ENCODE measurements around the gene KHK.

The KHK gene

DNA sequence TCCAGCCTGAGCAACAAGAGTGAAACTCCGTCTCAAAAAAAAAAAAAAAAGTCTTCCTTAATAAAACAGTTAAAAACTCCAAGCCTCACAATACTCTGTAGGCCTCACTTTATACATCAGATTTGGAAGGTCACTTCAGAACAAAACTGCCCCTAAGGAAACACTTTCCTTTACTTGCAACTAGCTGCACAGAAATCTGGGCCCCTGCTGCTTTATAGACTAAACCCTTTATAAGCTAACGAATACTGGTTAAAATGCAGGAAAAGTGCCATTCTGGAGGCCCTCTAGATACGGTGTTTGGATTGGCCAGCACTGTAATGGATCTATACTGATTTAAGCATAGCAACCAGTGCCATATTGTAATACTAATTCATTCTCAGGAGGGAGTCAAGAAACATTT, 38.5 kb downstream of the KHK start:
- peaks cover 11% of the 10 kb centered on the region for H3K4me1 ChIP-seq (ENCODE audit: insufficient read depth, low read length)
- H3K27me3 ChIP-seq (ENCODE audit: control insufficient read depth in 1 of 2, insufficient read depth in 2 of 2, low read length in 2 of 2): no peaks in the 10 kb centered on the region
- H3K9ac ChIP-seq (ENCODE audit: low read length): no peak overlapping the region
- no peak overlapping the region for H3K27ac ChIP-seq (ENCODE audit: low read depth, low read length)
- peaks cover 7% of the 10 kb centered on the region for H3K36me3 ChIP-seq (ENCODE audit: insufficient read depth, low read length)
- no peaks in the 10 kb centered on the region for H3K9me3 ChIP-seq (ENCODE audit: low read length)
- H3K4me3 ChIP-seq (ENCODE audit: low read depth in 1 of 2, low read length in 2 of 2): no peak overlapping the region

GRCh38 chr2:27126252-27126710, 39.7 kb downstream of the KHK start:
- Histone ChIP-seq H3K36me3 (ENCODE audit: insufficient read depth, low read length) (peaks cover 18% of the 10 kb centered on the region), H3K9ac (ENCODE audit: low read length) (no peak overlapping the region), H3K4me1 (ENCODE audit: insufficient read depth, low read length) (peaks cover 11% of the 10 kb centered on the region), H3K27me3 (ENCODE audit: control insufficient read depth in 1 of 2, insufficient read depth in 2 of 2, low read length in 2 of 2) (no peaks in the 10 kb centered on the region), H3K4me3 (ENCODE audit: low read depth in 1 of 2, low read length in 2 of 2) (no peak overlapping the region), H3K9me3 (ENCODE audit: low read length) (no peaks in the 10 kb centered on the region), H3K27ac (ENCODE audit: low read depth, low read length) (no peak overlapping the region)

DNA sequence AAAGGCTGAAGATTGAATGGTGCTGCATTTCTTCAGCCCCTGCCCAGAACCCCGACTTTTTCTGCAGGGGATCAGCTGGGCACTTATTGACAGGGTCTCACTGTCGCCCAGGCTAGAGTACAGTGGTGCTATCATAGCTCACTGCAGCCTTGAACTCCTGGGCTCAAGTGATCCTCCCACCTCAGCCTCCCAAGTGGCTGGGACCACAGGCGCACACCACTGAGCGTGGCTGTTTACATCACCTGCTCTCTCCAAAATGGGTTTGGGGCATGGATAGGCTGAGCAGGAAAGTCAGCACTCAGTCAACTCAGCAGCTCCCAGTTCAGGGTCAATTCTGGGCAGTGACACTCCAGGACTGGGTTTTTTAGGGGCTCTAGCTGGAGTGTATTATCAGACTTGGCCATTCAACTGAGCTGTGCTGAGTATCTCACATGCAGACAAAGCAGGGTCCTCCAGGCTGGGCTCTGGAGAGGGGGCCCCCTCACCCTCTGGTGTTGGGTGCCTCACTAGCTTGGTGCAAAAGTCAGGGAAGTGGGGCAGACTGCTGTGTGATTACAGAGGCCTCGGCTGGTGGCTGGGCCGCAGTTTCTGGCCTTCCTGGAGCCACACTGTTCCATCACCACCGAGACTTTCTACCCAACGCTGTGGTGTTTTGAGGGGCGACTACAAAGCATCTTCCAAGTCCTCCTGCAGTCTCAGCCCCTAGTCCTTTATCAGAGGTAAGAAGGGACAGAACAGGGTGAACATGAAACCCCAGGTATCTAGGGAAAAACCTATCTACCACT, 41.5 kb downstream of the KHK start:
- H3K27ac ChIP-seq (ENCODE audit: low read depth, low read length): no peak overlapping the region
- H3K4me1 ChIP-seq (ENCODE audit: insufficient read depth, low read length): peaks cover 14% of the 10 kb centered on the region
- H3K9ac ChIP-seq (ENCODE audit: low read length): no peak overlapping the region
- no peaks in the 10 kb centered on the region for H3K27me3 ChIP-seq (ENCODE audit: control insufficient read depth in 1 of 2, insufficient read depth in 2 of 2, low read length in 2 of 2)
- H3K9me3 ChIP-seq (ENCODE audit: low read length): no peaks in the 10 kb centered on the region
- H3K4me3 ChIP-seq (ENCODE audit: low read depth in 1 of 2, low read length in 2 of 2): no peak overlapping the region
- peaks cover 26% of the 10 kb centered on the region for H3K36me3 ChIP-seq (ENCODE audit: insufficient read depth, low read length)

- Histone ChIP-seq H3K4me1 (ENCODE audit: insufficient read depth, low read length) (peaks cover 15% of the 10 kb centered on the region), H3K27me3 (ENCODE audit: control insufficient read depth in 1 of 2, insufficient read depth in 2 of 2, low read length in 2 of 2) (no peaks in the 10 kb centered on the region), H3K27ac (ENCODE audit: low read depth, low read length) (no peak overlapping the region), H3K9ac (ENCODE audit: low read length) (no peak overlapping the region), H3K4me3 (ENCODE audit: low read depth in 1 of 2, low read length in 2 of 2) (no peak overlapping the region), H3K36me3 (ENCODE audit: insufficient read depth, low read length) (peaks cover 26% of the 10 kb centered on the region), H3K9me3 (ENCODE audit: low read length) (no peaks in the 10 kb centered on the region)
Measured at GRCh38 chr2:27128668-27129571, 42.3 kb downstream of the KHK start.

- H3K9me3 ChIP-seq (ENCODE audit: low read length): no peaks in the 10 kb centered on the region
- H3K36me3 ChIP-seq (ENCODE audit: insufficient read depth, low read length): peaks cover 26% of the 10 kb centered on the region
- no peaks in the 10 kb centered on the region for H3K27me3 ChIP-seq (ENCODE audit: control insufficient read depth in 1 of 2, insufficient read depth in 2 of 2, low read length in 2 of 2)
Measured at GRCh38 chr2:27130396-27130795, 43.8 kb downstream of the KHK start.

GRCh38 chr2:27131429-27131828, 44.9 kb downstream of the KHK start:
- Histone ChIP-seq H3K4me1 (ENCODE audit: insufficient read depth, low read length) (peaks cover 13% of the 10 kb centered on the region), H3K27me3 (ENCODE audit: control insufficient read depth in 1 of 2, insufficient read depth in 2 of 2, low read length in 2 of 2) (no peaks in the 10 kb centered on the region), H3K9me3 (ENCODE audit: low read length) (no peaks in the 10 kb centered on the region), H3K27ac (ENCODE audit: low read depth, low read length) (no peak overlapping the region), H3K9ac (ENCODE audit: low read length) (no peak overlapping the region), H3K4me3 (ENCODE audit: low read depth in 1 of 2, low read length in 2 of 2) (no peak overlapping the region), H3K36me3 (ENCODE audit: insufficient read depth, low read length) (peaks cover 26% of the 10 kb centered on the region)

More at GRCh38 chr2:27130396-27130795, 43.8 kb downstream of the KHK start:
- Histone ChIP-seq H3K4me3 (ENCODE audit: low read depth in 1 of 2, low read length in 2 of 2) (no peak overlapping the region), H3K4me1 (ENCODE audit: insufficient read depth, low read length) (peaks cover 13% of the 10 kb centered on the region), H3K27ac (ENCODE audit: low read depth, low read length) (no peak overlapping the region), H3K9ac (ENCODE audit: low read length) (no peak overlapping the region)

DNA sequence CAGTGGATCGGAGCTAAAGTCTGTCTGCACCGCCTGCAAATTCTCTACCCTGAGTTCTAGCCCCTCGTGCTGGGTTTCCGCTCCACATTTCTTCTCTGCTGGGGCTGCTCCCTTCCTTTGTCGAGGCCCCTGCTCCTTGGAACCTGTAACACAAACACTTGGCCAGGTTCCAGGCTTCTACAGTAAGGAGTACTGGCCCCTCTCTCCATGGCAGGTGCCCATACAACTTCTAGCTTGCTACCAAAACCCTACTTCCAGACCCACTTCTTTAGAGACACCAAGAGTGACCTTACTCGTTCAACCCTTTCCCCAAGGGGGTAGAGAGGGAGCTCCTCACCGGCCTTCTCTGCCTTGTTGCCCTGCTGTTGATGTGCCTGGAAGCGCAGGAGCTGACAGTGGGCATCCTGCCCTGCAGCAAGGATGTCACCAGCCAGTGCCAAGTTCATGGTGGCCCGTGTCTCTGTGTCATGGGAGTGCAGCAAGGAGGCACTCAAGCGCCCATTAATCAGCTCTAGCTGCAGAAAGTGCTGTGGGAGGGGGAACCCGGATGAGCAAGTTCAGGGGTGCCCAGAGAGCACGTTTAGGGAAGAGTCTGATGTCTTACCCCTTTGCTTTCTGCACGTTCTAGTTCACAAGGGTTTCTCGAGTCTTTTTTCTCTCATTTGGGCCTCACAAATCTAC, 46.8 kb downstream of the KHK start:
- Histone ChIP-seq H3K27ac (ENCODE audit: low read depth, low read length) (peak overlapping the region; percentile 9), H3K27me3 (ENCODE audit: control insufficient read depth in 1 of 2, insufficient read depth in 2 of 2, low read length in 2 of 2) (no peaks in the 10 kb centered on the region), H3K9ac (ENCODE audit: low read length) (peak overlapping the region; percentile 31)

GRCh38 chr2:27133905-27134780, 47.6 kb downstream of the KHK start, which contains the start of gene PREB:
Gene PREB, minus strand, starts transcription at chr2:27134636. Its CDS starts 215 bp downstream, at chr2:27134421.
- peak within 1 kb of the TSS; percentile 31 for H3K9ac ChIP-seq (ENCODE audit: low read length)
- H3K36me3 ChIP-seq (ENCODE audit: insufficient read depth, low read length): peaks cover 26% of the 10 kb centered on the region
- H3K27ac ChIP-seq (ENCODE audit: low read depth, low read length): peak within 1 kb of the TSS; percentile 94
- H3K4me1 ChIP-seq (ENCODE audit: insufficient read depth, low read length): peaks cover 13% of the 10 kb centered on the region
- no peaks in the 10 kb centered on the region for H3K9me3 ChIP-seq (ENCODE audit: low read length)
- H3K4me3 ChIP-seq (ENCODE audit: low read depth in 1 of 2, low read length in 2 of 2): peak within 1 kb of the TSS; percentile 67 to 90
- H3K27me3 ChIP-seq (ENCODE audit: control insufficient read depth in 1 of 2, insufficient read depth in 2 of 2, low read length in 2 of 2): no peaks in the 10 kb centered on the region

More for the DNA sequence above, 46.8 kb downstream of the KHK start:
- Histone ChIP-seq H3K4me3 (ENCODE audit: low read depth in 1 of 2, low read length in 2 of 2) (peak overlapping the region; percentile 30 to 67), H3K36me3 (ENCODE audit: insufficient read depth, low read length) (peaks cover 26% of the 10 kb centered on the region), H3K9me3 (ENCODE audit: low read length) (no peaks in the 10 kb centered on the region), H3K4me1 (ENCODE audit: insufficient read depth, low read length) (peaks cover 13% of the 10 kb centered on the region)

GRCh38 chr2:27134781-27135477, 48.4 kb downstream of the KHK start:
- no peak overlapping the region for H3K27ac ChIP-seq (ENCODE audit: low read depth, low read length)
- no peak overlapping the region for H3K9ac ChIP-seq (ENCODE audit: low read length)
- H3K27me3 ChIP-seq (ENCODE audit: control insufficient read depth in 1 of 2, insufficient read depth in 2 of 2, low read length in 2 of 2): no peaks in the 10 kb centered on the region
- H3K9me3 ChIP-seq (ENCODE audit: low read length): no peaks in the 10 kb centered on the region
- peaks cover 13% of the 10 kb centered on the region for H3K4me1 ChIP-seq (ENCODE audit: insufficient read depth, low read length)
- H3K36me3 ChIP-seq (ENCODE audit: insufficient read depth, low read length): peaks cover 21% of the 10 kb centered on the region
- H3K4me3 ChIP-seq (ENCODE audit: low read depth in 1 of 2, low read length in 2 of 2): peak overlapping the region in 1 of 2 donors; percentile 67

DNA sequence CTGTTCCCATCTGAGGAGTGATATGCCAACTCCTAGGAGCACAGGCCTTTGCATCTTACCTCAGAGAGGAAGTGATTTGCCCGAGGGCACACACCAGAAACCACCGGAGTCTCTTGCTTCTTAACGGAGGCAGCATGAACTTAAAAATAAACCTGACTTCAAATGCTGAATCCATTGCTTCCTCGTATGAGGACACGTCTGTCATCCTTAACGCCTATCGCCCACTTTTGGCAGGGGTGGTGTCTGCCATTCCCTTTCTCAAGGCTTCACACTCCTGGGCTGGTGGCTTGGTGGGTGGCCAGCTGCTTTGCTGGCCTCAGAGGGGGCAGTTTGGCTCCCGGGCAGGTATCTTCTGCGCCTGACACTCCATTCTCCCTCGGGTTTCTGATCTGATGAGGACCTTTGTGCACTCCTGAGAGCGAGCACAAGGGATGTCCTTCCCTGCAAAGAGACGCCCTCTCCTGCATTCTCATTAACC, 48.9 kb downstream of the KHK start:
- Histone ChIP-seq H3K27ac (ENCODE audit: low read depth, low read length) (no peak overlapping the region), H3K4me1 (ENCODE audit: insufficient read depth, low read length) (peaks cover 13% of the 10 kb centered on the region), H3K36me3 (ENCODE audit: insufficient read depth, low read length) (peaks cover 16% of the 10 kb centered on the region), H3K9me3 (ENCODE audit: low read length) (no peaks in the 10 kb centered on the region), H3K4me3 (ENCODE audit: low read depth in 1 of 2, low read length in 2 of 2) (no peak overlapping the region), H3K27me3 (ENCODE audit: control insufficient read depth in 1 of 2, insufficient read depth in 2 of 2, low read length in 2 of 2) (no peaks in the 10 kb centered on the region), H3K9ac (ENCODE audit: low read length) (no peak overlapping the region)

All from muscle layer of colon (tissue), 2 donors.